Measurements from ENCODE around the gene CTF1.
"Not testable (repeated sequence)": the region's sequence is repeated elsewhere in the genome, so short reads cannot be mapped to it uniquely, and the experiment has no call there.

Gene CTF1

DNA sequence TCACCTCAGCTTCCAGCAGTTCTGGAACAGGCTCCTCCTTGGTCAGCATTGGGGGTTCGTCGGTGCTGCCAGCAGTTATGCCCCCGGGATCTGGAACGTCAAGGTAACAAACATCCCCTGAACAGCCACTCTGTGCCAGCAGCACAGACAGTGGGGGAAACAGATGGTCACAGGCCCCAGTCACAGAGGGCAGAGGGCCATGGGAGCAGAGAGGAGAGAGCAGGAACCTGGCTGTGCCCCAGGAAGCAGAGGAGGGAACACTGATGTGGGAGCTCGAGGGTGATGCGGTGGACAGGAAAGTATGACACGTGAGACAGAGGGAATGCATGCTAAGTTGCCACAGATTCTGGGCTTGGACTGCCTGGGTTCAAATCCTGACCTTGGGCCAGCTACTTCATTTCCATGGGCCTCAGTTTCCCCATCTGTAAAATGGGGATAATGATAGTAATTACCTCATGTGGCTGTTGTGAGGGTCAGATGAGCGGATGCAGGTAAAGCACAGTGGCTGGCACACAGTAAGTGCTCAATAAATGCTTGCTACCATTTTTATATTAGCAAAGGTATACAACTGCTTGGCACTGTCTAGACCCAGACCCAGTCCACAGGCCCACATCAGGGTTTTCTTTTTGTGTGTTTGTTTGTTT, 7.4 kb upstream of the CTF1 start:
- DNase-seq (ENCODE audit: low spot score): no peak

GRCh38 chr16:30889721-30890120, 6.7 kb upstream of the CTF1 start:
- DNase-seq (ENCODE audit: low spot score): no peak

- not testable (repeated sequence) for DNase-seq (ENCODE audit: low spot score)
Observed at GRCh38 chr16:30891043-30891823, 5.2 kb upstream of the CTF1 start.

DNA sequence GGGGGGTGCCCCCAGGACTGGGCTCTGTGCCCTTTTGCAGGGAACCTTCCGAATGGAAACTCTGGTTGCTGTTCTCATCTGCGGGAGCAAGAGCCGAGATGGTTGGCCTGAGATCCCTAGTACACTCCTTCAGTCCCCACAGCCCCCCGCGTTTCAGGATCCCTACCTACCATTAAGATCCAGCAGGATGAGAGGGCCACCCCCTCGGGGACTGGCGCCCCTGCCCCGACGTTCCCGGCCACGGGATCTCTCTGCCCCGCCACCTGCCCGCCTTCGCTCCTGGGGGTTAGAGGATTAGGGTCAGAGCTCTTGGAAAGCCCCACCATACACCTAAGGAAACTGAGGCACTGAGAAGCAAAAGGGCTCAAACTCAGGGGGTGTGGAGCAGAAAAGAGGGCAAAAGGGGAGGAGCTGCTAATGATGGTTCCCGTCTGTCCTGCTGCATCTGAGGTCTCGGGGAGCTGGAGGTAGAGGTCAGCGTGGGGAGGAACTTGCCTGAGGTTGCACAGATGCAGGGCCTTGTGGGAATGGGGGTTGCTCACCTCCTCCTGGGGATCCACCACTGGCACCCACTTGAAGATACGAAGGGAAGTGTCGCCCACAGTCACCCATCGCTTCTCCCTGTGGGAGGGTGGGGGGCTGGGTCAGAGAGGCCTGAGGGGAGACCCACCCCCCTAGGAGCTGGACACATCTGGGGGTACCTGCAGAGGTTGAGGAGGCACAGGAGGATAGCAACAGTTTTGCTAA, 3.6 kb upstream of the CTF1 start:
- DNase-seq (ENCODE audit: low spot score): no peak

GRCh38 chr16:30893417-30893743, 3.0 kb upstream of the CTF1 start:
- no peak for DNase-seq (ENCODE audit: low spot score)

- DNase-seq (ENCODE audit: low spot score): peak; percentile 92
Observed at GRCh38 chr16:30893744-30894539, 2.5 kb upstream of the CTF1 start, which contains the start of gene BCL7C. BCL7C (minus strand) TSS chr16:30894077; CDS start chr16:30893944, 133 bp downstream.

DNA sequence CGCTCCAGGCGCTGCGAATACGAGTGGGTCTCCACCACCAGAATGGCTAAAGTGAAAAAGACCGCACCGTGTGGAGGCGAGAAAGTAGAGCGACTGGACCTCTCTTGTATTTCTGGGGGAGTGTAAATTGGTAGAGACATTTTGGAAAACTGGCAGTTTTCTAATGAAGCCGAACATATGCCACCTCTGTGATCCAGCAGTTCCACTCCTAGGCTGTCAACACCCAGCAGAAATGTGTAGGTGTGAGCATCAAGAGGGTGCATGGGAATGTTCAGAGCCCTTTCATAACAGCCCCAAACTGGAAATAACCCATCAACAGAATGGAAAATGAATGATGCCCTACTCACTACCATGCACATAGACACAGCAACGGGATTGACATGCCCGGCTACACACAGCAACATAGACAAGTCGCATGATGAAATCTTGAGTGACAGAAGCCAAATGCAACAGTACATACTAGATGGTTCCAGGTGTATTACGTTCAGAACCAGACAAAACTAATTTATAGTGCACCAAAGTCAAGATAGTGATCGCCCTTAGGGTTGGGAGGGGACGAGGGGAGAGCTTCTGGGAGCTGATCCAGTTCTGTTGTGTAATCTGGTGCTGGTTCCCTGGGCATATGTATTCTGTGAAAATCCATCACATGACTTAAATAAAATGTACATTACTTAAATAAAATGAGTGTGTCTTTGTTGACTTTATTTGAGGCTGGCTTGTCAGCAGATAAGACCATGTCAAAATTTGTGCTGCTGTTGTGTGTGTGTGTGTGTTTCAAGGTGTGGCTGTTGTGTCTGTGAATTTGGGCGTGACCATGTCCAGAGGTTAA, 1.7 kb upstream of the CTF1 start:
- no peak for DNase-seq (ENCODE audit: low spot score)

GRCh38 chr16:30895627-30896260, 670 bp upstream of the CTF1 start:
- no peak for DNase-seq (ENCODE audit: low spot score)

- peak; percentile 91 for DNase-seq (ENCODE audit: low spot score)
Observed at GRCh38 chr16:30896889-30897733, 697 bp downstream of the CTF1 start.

GRCh38 chr16:30899794-30900193, 3.4 kb downstream of the CTF1 start:
- no peak for DNase-seq (ENCODE audit: low spot score)

DNA sequence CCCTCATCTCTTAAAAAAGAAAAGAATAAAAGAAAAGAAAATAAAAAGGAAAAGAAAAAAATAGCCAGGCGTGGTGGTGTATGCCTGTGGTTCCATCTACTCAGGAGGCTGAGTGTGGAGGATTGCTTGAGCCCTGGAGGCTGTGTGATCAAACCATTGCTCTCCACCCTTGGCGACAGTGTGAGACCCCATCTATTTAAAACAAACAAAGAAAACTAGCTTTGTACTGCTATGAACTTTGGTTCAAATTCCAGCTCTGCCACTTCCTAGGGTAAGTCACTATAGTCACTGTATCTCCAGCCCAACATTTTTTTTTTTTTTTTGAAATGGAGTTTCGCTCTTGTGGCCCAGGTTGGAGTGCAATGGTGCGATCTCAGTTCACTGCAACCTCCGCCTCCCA, 4.2 kb downstream of the CTF1 start:
- no peak for DNase-seq (ENCODE audit: low spot score)

DNA sequence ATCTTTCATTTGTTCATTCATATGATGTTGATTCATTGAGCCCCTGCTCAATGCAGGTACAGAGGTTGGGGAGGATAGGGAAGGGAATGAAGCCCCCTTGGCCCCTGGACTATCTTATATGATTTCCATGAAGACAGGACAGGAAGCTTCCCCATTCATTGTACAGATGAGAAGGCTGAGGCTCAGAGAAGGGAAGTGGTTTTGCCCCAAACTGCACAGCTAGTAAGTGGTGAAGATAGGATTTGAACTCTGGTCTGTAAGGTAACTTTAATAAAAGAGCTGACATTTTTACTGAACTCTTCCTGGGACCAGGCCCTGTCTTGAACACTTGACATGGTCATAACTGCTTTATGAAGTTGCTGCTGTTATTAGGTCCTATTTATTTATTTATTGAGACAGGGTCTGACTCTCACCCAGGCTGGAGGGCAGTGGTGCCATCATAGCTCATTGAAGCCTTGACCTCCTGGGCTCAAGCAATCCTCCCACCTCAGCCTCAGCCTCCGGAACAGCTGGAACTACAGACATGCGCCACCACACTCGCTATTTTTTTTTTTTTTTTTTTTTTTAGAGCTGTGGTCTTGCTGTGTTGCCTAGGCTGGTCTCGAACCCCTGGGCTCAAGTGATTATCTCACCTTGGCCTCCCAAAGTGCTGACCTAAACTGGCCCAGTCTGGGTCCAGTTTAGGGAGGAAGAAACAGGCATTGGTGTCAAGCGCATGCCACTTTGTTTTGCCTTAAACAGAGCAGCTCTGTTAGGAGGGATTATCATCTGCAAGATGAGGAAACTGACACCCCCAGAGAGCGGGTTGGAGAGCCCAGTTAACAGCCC, 5.0 kb downstream of the CTF1 start:
- no peak for DNase-seq (ENCODE audit: low spot score)

DNA sequence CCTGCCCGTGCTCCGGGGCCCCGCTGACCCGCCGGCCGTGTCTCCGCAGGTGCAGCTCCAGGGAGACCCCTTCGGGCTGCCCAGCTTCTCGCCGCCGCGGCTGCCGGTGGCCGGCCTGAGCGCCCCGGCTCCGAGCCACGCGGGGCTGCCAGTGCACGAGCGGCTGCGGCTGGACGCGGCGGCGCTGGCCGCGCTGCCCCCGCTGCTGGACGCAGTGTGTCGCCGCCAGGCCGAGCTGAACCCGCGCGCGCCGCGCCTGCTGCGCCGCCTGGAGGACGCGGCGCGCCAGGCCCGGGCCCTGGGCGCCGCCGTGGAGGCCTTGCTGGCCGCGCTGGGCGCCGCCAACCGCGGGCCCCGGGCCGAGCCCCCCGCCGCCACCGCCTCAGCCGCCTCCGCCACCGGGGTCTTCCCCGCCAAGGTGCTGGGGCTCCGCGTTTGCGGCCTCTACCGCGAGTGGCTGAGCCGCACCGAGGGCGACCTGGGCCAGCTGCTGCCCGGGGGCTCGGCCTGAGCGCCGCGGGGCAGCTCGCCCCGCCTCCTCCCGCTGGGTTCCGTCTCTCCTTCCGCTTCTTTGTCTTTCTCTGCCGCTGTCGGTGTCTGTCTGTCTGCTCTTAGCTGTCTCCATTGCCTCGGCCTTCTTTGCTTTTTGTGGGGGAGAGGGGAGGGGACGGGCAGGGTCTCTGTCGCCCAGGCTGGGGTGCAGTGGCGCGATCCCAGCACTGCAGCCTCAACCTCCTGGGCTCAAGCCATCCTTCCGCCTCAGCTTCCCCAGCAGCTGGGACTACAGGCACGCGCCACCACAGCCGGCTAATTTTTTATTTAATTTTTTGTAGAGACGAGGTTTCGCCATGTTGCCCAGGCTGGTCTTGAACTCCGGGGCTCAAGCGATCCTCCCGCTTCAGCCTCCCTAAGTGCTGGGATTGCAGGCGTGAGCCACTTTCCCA, 5.9 kb downstream of the CTF1 start:
- DNase-seq (ENCODE audit: low spot score): peak; percentile 88

GRCh38 chr16:30903002-30903401, 6.6 kb downstream of the CTF1 start:
- DNase-seq (ENCODE audit: low spot score): no peak

DNA sequence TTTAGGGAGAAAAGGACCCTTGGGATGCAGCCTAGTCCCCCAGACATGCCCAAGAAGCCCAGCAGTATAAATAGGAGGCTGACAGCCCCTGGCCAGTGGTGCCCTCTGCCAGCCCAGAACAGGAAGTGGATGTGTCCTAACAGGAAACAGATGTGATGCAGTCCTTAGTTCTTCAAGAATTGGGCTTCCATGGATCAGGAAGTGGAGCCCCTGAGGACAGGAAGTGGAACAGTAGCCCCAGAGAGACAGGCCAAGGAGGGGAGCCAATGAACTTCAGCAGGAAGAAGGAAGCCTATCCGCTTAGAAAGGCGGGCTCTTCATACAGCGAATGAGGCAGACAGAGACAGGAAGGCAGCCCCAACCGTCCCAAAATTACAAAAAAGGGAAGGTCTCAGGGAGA, 7.2 kb downstream of the CTF1 start:
- DNase-seq (ENCODE audit: low spot score): no peak

DNA sequence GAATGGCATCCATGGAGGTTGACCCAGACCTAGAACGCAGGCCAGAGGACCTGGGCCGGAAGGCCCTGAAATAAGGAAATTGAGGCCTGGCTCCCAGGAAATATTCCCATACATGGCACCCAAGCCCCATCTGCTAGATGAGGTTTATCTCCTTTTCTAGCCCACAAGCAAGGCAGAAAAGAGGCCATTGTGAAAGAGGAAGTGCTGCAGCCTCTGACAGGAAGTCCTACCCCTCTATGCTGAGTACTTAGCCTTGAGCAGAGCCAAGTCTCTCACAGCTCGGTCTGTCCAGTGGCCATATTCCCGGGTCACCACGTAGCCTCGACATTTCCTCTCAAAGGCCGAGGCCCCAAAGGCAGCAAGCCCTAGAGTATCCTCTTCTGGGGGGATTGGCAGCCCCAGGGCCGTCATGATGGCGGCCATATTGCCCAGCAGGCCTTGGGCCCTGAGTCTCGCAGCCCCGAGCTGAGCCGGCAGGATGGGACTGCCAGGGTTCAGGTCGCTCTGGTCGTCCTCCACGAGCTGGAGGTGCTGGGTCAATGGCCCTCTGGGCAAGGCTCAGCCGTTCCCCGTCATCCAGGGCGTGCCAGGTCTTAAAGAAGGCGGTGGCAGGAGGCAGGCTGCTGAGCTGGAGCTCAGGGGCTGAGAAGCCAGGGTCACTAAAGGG, 7.8 kb downstream of the CTF1 start:
- DNase-seq (ENCODE audit: low spot score): no peak

DNA sequence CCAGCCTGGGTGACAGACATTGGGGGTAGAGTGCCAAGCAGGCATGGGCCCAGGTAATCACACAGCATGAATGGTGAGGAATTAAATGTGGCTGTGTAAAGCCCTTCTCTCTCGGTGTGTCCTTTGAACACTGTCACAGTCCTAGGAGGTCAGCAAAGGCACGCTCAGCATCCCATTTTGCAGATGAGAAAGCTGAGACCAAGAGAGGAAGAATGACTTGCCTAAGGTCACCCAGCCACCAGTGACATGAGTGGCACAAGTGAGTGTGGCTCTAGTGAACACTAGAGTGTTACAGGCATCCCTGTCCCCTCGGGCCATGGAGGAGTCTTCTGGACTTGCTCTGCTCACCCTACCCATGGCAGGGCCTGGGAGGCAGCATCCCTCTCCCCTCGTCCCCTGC, 10.7 kb downstream of the CTF1 start:
- DNase-seq (ENCODE audit: low spot score): no peak

Measured in D341Med (cell line).